Ishikawa (cell line): Measurements from ENCODE around the gene VASN.

Experiments used
- EP300 ChIP-seq: IDR thresholded peaks from 2 replicates; pipeline ENCODE4 v1.6.1; 2012; ENCODE audit warnings: borderline replicate concordance
- FOXM1 ChIP-seq: IDR thresholded peaks from 2 replicates; pipeline ENCODE4 v1.6.1; 2012; ENCODE audit warnings: low read depth, borderline replicate concordance
- NFIC ChIP-seq: IDR thresholded peaks from 2 replicates; pipeline ENCODE4 v1.6.1; 2012
- RAD21 ChIP-seq: IDR thresholded peaks from 2 replicates; pipeline ENCODE4 v1.6.1; 2012; ENCODE audit warnings: low read depth
- TAF1 ChIP-seq: IDR thresholded peaks from 2 replicates; pipeline ENCODE4 v1.6.1; 2012; ENCODE audit warnings: low read depth, mild to moderate bottlenecking
- TCF12 ChIP-seq: IDR thresholded peaks from 2 replicates; pipeline ENCODE4 v1.6.1; 2012; ENCODE audit warnings: low read depth
- YY1 ChIP-seq: IDR thresholded peaks from 2 replicates; pipeline ENCODE4 v1.6.1; 2012; ENCODE audit warnings: low read depth
- ZBTB7A ChIP-seq: IDR thresholded peaks from 2 replicates; pipeline ENCODE4 v1.6.1; 2012; ENCODE audit warnings: low read depth
- TF ChIP-seq, protein P1 (sequence below): IDR thresholded peaks from 2 replicates; pipeline ENCODE4 v1.6.1; 2012
- TF ChIP-seq, protein P2 (sequence below): IDR thresholded peaks from 2 replicates; pipeline ENCODE4 v1.6.1; 2012

DNA sequence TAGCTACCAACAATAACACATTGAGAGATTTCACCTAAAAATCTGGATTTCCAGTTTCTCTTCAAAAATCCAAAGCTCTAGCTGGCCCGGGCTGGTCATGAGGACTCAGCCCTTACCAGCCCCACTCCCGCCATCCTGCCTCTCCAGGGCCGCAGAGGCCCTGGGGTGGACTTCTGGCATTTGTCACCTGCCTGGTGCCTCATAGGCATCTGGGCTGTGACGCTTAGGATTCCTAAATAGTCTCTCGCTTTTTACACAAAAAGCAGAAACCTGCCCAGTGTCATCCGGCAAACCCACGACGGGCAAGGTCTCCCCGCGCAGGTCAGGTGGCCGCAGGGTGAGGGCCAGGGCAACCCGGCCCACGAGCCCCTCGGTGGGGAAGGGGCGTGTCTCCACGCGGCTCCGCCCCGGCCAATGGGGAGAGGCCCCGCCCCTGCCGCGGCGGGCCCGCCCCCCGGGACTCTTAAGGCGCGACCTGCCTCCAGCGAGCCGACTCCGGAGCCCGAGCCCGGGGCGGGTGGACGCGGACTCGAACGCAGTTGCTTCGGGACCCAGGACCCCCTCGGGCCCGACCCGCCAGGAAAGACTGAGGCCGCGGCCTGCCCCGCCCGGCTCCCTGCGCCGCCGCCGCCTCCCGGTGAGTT is at the start of gene VASN:
- no peak; the same call in 1 of the 2 replicates for TF ChIP-seq TCF12
- TF ChIP-seq ZBTB7A, result peak; percentile 95
- TF ChIP-seq, protein P1, sequence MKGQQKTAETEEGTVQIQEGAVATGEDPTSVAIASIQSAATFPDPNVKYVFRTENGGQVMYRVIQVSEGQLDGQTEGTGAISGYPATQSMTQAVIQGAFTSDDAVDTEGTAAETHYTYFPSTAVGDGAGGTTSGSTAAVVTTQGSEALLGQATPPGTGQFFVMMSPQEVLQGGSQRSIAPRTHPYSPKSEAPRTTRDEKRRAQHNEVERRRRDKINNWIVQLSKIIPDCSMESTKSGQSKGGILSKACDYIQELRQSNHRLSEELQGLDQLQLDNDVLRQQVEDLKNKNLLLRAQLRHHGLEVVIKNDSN, result peak; percentile 45
- TF ChIP-seq, protein P2, sequence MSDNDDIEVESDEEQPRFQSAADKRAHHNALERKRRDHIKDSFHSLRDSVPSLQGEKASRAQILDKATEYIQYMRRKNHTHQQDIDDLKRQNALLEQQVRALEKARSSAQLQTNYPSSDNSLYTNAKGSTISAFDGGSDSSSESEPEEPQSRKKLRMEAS, result peak; percentile 6; the same call in 1 of the 2 replicates
- no peak for TF ChIP-seq RAD21
- peak; percentile 45; the same call in 1 of the 2 replicates for TF ChIP-seq YY1
- no peak for TF ChIP-seq EP300
- TF ChIP-seq FOXM1, result no peak
- TF ChIP-seq TAF1, result peak; percentile 83
- no peak for TF ChIP-seq NFIC
